Left lung (tissue), 10 donors: ENCODE measurements around the gene PRTG. TPM values are rescaled to one million over a fixed set of nuclear protein-coding genes. Genes with fewer than 3 reads are reported as not detected.
"Not testable (repeated sequence)": the region's sequence is repeated elsewhere in the genome, so short reads cannot be mapped to it uniquely, and the experiment has no call there.

ENCODE experiments used
- ATAC-seq: fragments of 200-7000 bp; cut with Tn5 transposase; one replicate; pipeline ENCODE4 v1.9.1; 2020; ENCODE audit warnings: moderate library complexity
- DNase-seq, 4 donors: peaks; one replicate each; pipeline ENCODE4 v3.0.0-alpha.2; 2013 to 2020
- H3K27ac ChIP-seq, 2 donors: fragments of 200-600 bp; sonication (generic) in 1 of 2; one replicate each; pipeline versions ENCODE4 v1.5.0 to v1.8.0; 2020 to 2021
- H3K27me3 ChIP-seq, 2 donors: fragments of 200-600 bp; sonication (generic) in 1 of 2; one replicate each; pipeline versions ENCODE4 v1.5.0 to v1.8.0; 2020 to 2021
- H3K36me3 ChIP-seq, 2 donors: fragments of 200-600 bp; sonication (generic) in 1 of 2; one replicate each; pipeline versions ENCODE4 v1.5.0 to v1.8.0; 2020 to 2021
- H3K4me1 ChIP-seq, 2 donors: fragments of 200-600 bp; one replicate each; pipeline ENCODE4 v1.8.0; 2021
- H3K4me3 ChIP-seq, 2 donors: fragments of 200-600 bp; sonication (generic) in 1 of 2; one replicate each; pipeline versions ENCODE4 v1.5.0 to v1.8.0; 2020 to 2021; ENCODE audit warnings: mild to moderate bottlenecking in 1 of 2
- H3K9me3 ChIP-seq, 2 donors: fragments of 200-600 bp; sonication (generic) in 1 of 2; one replicate each; pipeline versions ENCODE4 v1.5.0 to v1.8.0; 2020 to 2021
- CTCF ChIP-seq, 2 donors: fragments of 200-600 bp; sonication (generic) in 1 of 2; IDR thresholded peaks; one replicate each; pipeline versions ENCODE4 v1.5.0 to v1.8.0; 2021; ENCODE audit warnings: antibody characterized with exemption in 2 of 2
- intact Hi-C, 2 donors: fragments of 100-400 bp; cut with DNase I; formaldehyde crosslinking; loops; one replicate each; pipeline versions ENCODE4 v1.11.2 to v1.14.2; 2022
- polyA plus RNA-seq, 6 donors: library from polyadenylated mRNA; unstranded; fragments of 120-200 nt; gene quantifications; one replicate each; pipeline ENCODE4 v1.2.1, GENCODE V29; 2013; ENCODE audit not compliant: insufficient read length in 6 of 6
- total RNA-seq, 2 donors: library from RNA; stranded (reverse); fragmentation: NEBNext Ultra II Directional; extraction: Animal tissue kit (Norgen Biotek cat#: 25700); gene quantifications; one replicate each; pipeline ENCODE4 v1.2.1, GENCODE V29; 2021
- donor health status: DM: no; HTN: yes; CAD: no.
- donor health status: DM: no; HTN: no; CAD: no.

Gene PRTG
- total and polyA plus RNA-seq, 8 donors: 6.7 to 10.7 (median 6.8) TPM

GRCh38 chr15:55766676-55767075, 23.7 kb upstream of the PRTG start:
- TF ChIP-seq CTCF (IDR thresholded peaks at IDR 0.05): no peak
- no peak overlapping the region for H3K27ac ChIP-seq
- H3K36me3 ChIP-seq: no peaks in the 10 kb centered on the region
- H3K9me3 ChIP-seq: no peaks in the 10 kb centered on the region
- intact Hi-C loops: no loop called here
- no peaks in the 10 kb centered on the region for H3K4me1 ChIP-seq
- no peaks in the 10 kb centered on the region for H3K27me3 ChIP-seq
- DNase-seq: no peak
- no peak overlapping the region for H3K4me3 ChIP-seq
- no peak for ATAC-seq

- DNase-seq (no peak), ATAC-seq (no peak)
- Histone ChIP-seq H3K27ac (no peak overlapping the region), H3K4me3 (no peak overlapping the region), H3K9me3 (no peaks in the 10 kb centered on the region), H3K4me1 (no peaks in the 10 kb centered on the region), H3K36me3 (no peaks in the 10 kb centered on the region), H3K27me3 (no peaks in the 10 kb centered on the region)
- intact Hi-C loops: no loop called here
- TF ChIP-seq CTCF (IDR thresholded peaks at IDR 0.05): no peak
Observed at GRCh38 chr15:55764398-55764797, 21.4 kb upstream of the PRTG start.

- no peaks in the 10 kb centered on the region for H3K9me3 ChIP-seq
- no peaks in the 10 kb centered on the region for H3K4me1 ChIP-seq
- H3K27ac ChIP-seq: no peak overlapping the region
- no peaks in the 10 kb centered on the region for H3K27me3 ChIP-seq
- H3K4me3 ChIP-seq: no peak overlapping the region
- ATAC-seq: no peak
- intact Hi-C loops: no loop called here
- no peaks in the 10 kb centered on the region for H3K36me3 ChIP-seq
- DNase-seq: no peak
- TF ChIP-seq CTCF (IDR thresholded peaks at IDR 0.05): no peak
Observed at GRCh38 chr15:55758580-55758986, 15.6 kb upstream of the PRTG start.

GRCh38 chr15:55753433-55753832, 10.5 kb upstream of the PRTG start:
- intact Hi-C loops, H3K27ac ChIP-seq, H3K4me1 ChIP-seq, H3K36me3 ChIP-seq, ATAC-seq, H3K27me3 ChIP-seq, H3K9me3 ChIP-seq, H3K4me3 ChIP-seq, DNase-seq: not testable (repeated sequence)

GRCh38 chr15:55750706-55751105, 7.8 kb upstream of the PRTG start:
- intact Hi-C loops: no loop called here
- no peaks in the 10 kb centered on the region for H3K36me3 ChIP-seq
- ATAC-seq (no peak), DNase-seq (no peak)
- H3K4me3 ChIP-seq: no peak overlapping the region
- no peaks in the 10 kb centered on the region for H3K9me3 ChIP-seq
- no peak for TF ChIP-seq CTCF (IDR thresholded peaks at IDR 0.05)
- H3K27me3 ChIP-seq: no peaks in the 10 kb centered on the region
- H3K27ac ChIP-seq: no peak overlapping the region
- no peaks in the 10 kb centered on the region for H3K4me1 ChIP-seq
